HEK293 (cell line): ENCODE results near the gene WNT7B.

ENCODE experiments used
- CTCF ChIA-PET: fragments of 350-600 bp; formaldehyde crosslinking; extraction: SDS; loops from one replicate; lab custom pipeline; 2021; ENCODE audit warnings: antibody characterized with exemption; lab: Yijun Ruan, JAX
- POLR2A ChIA-PET: fragments of 300-600 bp; formaldehyde crosslinking; extraction: SDS; loops from one replicate; lab custom pipeline; 2020; ENCODE audit warnings: antibody characterized with exemption, inconsistent platforms; lab: Yijun Ruan, JAX
- H3K27ac ChIP-seq: fragments of 200-500 bp; sonication (Bioruptor generic); 2 replicates; pipeline ENCODE4 v1.5.1; 2014; ENCODE audit warnings: low read depth, low read length, control low read depth, inconsistent platforms; ENCODE audit errors: extremely low read depth
- H3K36me3 ChIP-seq, 2 experiments: fragments of 200-500 bp in 1 of 2; sonication (Bioruptor generic) in 1 of 2; 1 replicate in 1 of 2; 2 replicates in 1 of 2; pipeline ENCODE4 v1.5.1; 2014 to 2017; ENCODE audit warnings: inconsistent platforms in 2 of 2, low read length in 2 of 2; ENCODE audit not compliant: control insufficient read depth in 2 of 2, insufficient read depth in 1 of 2
- H3K4me1 ChIP-seq: fragments of 200-500 bp; sonication (Bioruptor generic); 2 replicates; pipeline ENCODE4 v1.5.1; 2014; ENCODE audit warnings: mild to moderate bottlenecking, low read length, inconsistent platforms; ENCODE audit not compliant: control insufficient read depth, insufficient read depth
- H3K4me3 ChIP-seq: 2 replicates; pipeline ENCODE4 v1.5.1; 2011; ENCODE audit warnings: low read depth, mild to moderate bottlenecking, control low read depth, low read length, moderate library complexity
- H3K9me3 ChIP-seq: fragments of 200-500 bp; sonication (Bioruptor generic); 2 replicates; pipeline ENCODE4 v1.5.1; 2014; ENCODE audit warnings: low read depth, low read length, inconsistent platforms; ENCODE audit not compliant: control insufficient read depth, insufficient read depth
- BCL11A ChIP-seq: fragments of 450-650 bp; formaldehyde crosslinking; IDR thresholded peaks from 2 replicates; pipeline ENCODE4 v1.5.1; 2016; ENCODE audit warnings: low read depth, missing biosample characterization, missing genetic modification characterization
- OSR2 ChIP-seq: fragments of 450-650 bp; formaldehyde crosslinking; IDR thresholded peaks from 2 replicates; pipeline ENCODE4 v1.5.1; 2016; ENCODE audit warnings: missing biosample characterization, missing genetic modification characterization
- PRDM6 ChIP-seq: fragments of 450-650 bp; formaldehyde crosslinking; IDR thresholded peaks from 2 replicates; pipeline ENCODE4 v1.5.1; 2017; ENCODE audit warnings: missing biosample characterization, missing genetic modification characterization
- SP3 ChIP-seq: fragments of 450-650 bp; formaldehyde crosslinking; IDR thresholded peaks from 2 replicates; pipeline ENCODE4 v1.5.1; 2016; ENCODE audit warnings: missing biosample characterization, missing genetic modification characterization
- ZBTB10 ChIP-seq: fragments of 450-650 bp; formaldehyde crosslinking; IDR thresholded peaks from 2 replicates; pipeline ENCODE4 v1.5.1; 2016; ENCODE audit warnings: missing biosample characterization, missing genetic modification characterization
- ZFHX2 ChIP-seq: fragments of 450-650 bp; formaldehyde crosslinking; conservative IDR thresholded peaks from 2 replicates; pipeline ENCODE4 v1.5.1; 2016; ENCODE audit warnings: missing biosample characterization, missing genetic modification characterization
- ZFP37 ChIP-seq: fragments of 450-650 bp; formaldehyde crosslinking; IDR thresholded peaks from 2 replicates; pipeline ENCODE4 v1.5.1; 2016; ENCODE audit warnings: missing biosample characterization, missing genetic modification characterization
- ZIC2 ChIP-seq: fragments of 450-650 bp; formaldehyde crosslinking; IDR thresholded peaks from 2 replicates; pipeline ENCODE4 v1.5.1; 2016; ENCODE audit warnings: missing biosample characterization, missing genetic modification characterization
- ZNF140 ChIP-seq: fragments of 450-650 bp; formaldehyde crosslinking; IDR thresholded peaks from 2 replicates; pipeline ENCODE4 v1.5.1; 2016; ENCODE audit warnings: missing biosample characterization, missing genetic modification characterization
- ZNF16 ChIP-seq: fragments of 450-650 bp; formaldehyde crosslinking; IDR thresholded peaks from 2 replicates; pipeline ENCODE4 v1.5.1; 2016; ENCODE audit warnings: low read depth, missing biosample characterization, missing genetic modification characterization
- ZNF211 ChIP-seq: fragments of 450-650 bp; formaldehyde crosslinking; IDR thresholded peaks from 2 replicates; pipeline ENCODE4 v1.5.1; 2016; ENCODE audit warnings: low read depth, missing biosample characterization, missing genetic modification characterization
- ZNF248 ChIP-seq: fragments of 450-650 bp; formaldehyde crosslinking; IDR thresholded peaks from 2 replicates; pipeline ENCODE4 v1.5.1; 2017; ENCODE audit warnings: missing biosample characterization, missing genetic modification characterization
- ZNF274 ChIP-seq, 2 experiments: fragments of 200-500 bp in 1 of 2; fragments of 450-650 bp in 1 of 2; sonication (Bioruptor generic) in 1 of 2; formaldehyde crosslinking in 1 of 2; IDR thresholded peaks; 2 replicates each; pipeline versions ENCODE4 v1.5.1 to v1.6.1; 2014 to 2016; ENCODE audit warnings: borderline replicate concordance in 1 of 2, inconsistent platforms in 1 of 2, low read length in 1 of 2, missing biosample characterization in 1 of 2, missing genetic modification characterization in 1 of 2
- ZNF335 ChIP-seq: fragments of 450-650 bp; formaldehyde crosslinking; conservative IDR thresholded peaks from 2 replicates; pipeline ENCODE4 v1.5.1; 2016; ENCODE audit warnings: missing biosample characterization, missing genetic modification characterization
- ZNF426 ChIP-seq: fragments of 450-650 bp; formaldehyde crosslinking; IDR thresholded peaks from 2 replicates; pipeline ENCODE4 v1.5.1; 2017; ENCODE audit warnings: missing biosample characterization, missing genetic modification characterization, mild to moderate bottlenecking, inconsistent platforms, moderate library complexity
- ZNF518A ChIP-seq: fragments of 450-650 bp; formaldehyde crosslinking; conservative IDR thresholded peaks from 2 replicates; pipeline ENCODE4 v1.5.1; 2016; ENCODE audit warnings: low read depth, missing biosample characterization, missing genetic modification characterization
- ZNF600 ChIP-seq: fragments of 450-650 bp; formaldehyde crosslinking; IDR thresholded peaks from 2 replicates; pipeline ENCODE4 v1.5.1; 2016; ENCODE audit warnings: missing biosample characterization, missing genetic modification characterization
- ZNF701 ChIP-seq: fragments of 450-650 bp; formaldehyde crosslinking; IDR thresholded peaks from 2 replicates; pipeline ENCODE4 v1.5.1; 2016; ENCODE audit warnings: missing biosample characterization, missing genetic modification characterization
- ZNF777 ChIP-seq: fragments of 450-650 bp; formaldehyde crosslinking; IDR thresholded peaks from 2 replicates; pipeline ENCODE4 v1.5.1; 2017; ENCODE audit warnings: missing biosample characterization, missing genetic modification characterization, borderline replicate concordance
- ZNF785 ChIP-seq: fragments of 450-650 bp; formaldehyde crosslinking; IDR thresholded peaks from 2 replicates; pipeline ENCODE4 v1.5.1; 2016; ENCODE audit warnings: missing biosample characterization, missing genetic modification characterization
- ZNF792 ChIP-seq: fragments of 450-650 bp; formaldehyde crosslinking; IDR thresholded peaks from 2 replicates; pipeline ENCODE4 v1.5.1; 2016; ENCODE audit warnings: missing biosample characterization, missing genetic modification characterization
- ZSCAN30 ChIP-seq: fragments of 450-650 bp; IDR thresholded peaks from 2 replicates; pipeline ENCODE4 v1.5.1; 2018; ENCODE audit warnings: missing biosample characterization, mild to moderate bottlenecking, missing genetic modification characterization, moderate library complexity

WNT7B gene

GRCh38 chr22:45882881-45883810 is 93.8 kb downstream of the WNT7B start (continued):
- TF ChIP-seq ZNF785 (no peak), ZNF426 (tag by site-specific recombination) (no peak), OSR2 (tag by site-specific recombination) (no peak)
- TF ChIP-seq, all 188 proteins: peak for 2

GRCh38 chr22:45881524-45881875 is 95.5 kb downstream of the WNT7B start:
- Histone ChIP-seq H3K4me1 (no peaks in the 10 kb centered on the region), H3K9me3 (no peaks in the 10 kb centered on the region), H3K27ac (no peak overlapping the region), H3K4me3 (no peak overlapping the region), H3K36me3 (no peaks in the 10 kb centered on the region)
- TF ChIP-seq ZSCAN30 (tag by site-specific recombination) (no peak), ZNF335 (tag by site-specific recombination) (no peak), ZNF792 (tag by site-specific recombination) (no peak), ZNF274 (IDR thresholded peaks at IDR 0.05; ENCODE audit: low read length) (no peak), ZNF274 (tag by site-specific recombination; IDR thresholded peaks at IDR 0.05; ENCODE audit: borderline replicate concordance) (no peak), BCL11A (no peak), ZIC2 (no peak), PRDM6 (no peak), SP3 (no peak), ZNF248 (tag by site-specific recombination) (no peak), ZNF16 (no peak), ZNF777 (tag by site-specific recombination) (no peak), ZNF600 (no peak), ZFHX2 (tag by site-specific recombination) (no peak), ZNF140 (no peak), ZNF701 (tag by site-specific recombination) (no peak), ZFP37 (tag by site-specific recombination) (no peak)
- ChIA-PET POLR2A (no interaction called here), CTCF (no interaction called here)

- ChIA-PET CTCF (no interaction called here), POLR2A (no interaction called here)
- Histone ChIP-seq H3K27ac (no peak overlapping the region), H3K9me3 (no peaks in the 10 kb centered on the region), H3K4me3 (no peak overlapping the region), H3K4me1 (no peaks in the 10 kb centered on the region), H3K36me3 (no peaks in the 10 kb centered on the region)
- TF ChIP-seq ZBTB10 (no peak), ZNF518A (tag by site-specific recombination) (no peak), ZNF211 (tag by site-specific recombination) (no peak)
Measured at GRCh38 chr22:45880716-45881523, 96.0 kb downstream of the WNT7B start.
